IMR-90 (cell line): ENCODE results near the gene TANC2. TPM values are rescaled to one million over a fixed set of nuclear protein-coding genes. Genes with fewer than 3 reads are reported as not detected.

Experiments
- ATAC-seq: fragments of 200-7000 bp; cut with Tn5 transposase; 2 replicates; pipeline ENCODE4 v1.9.1; 2020; ENCODE audit warnings: low read depth, mild to moderate bottlenecking, moderate library complexity
- Bru-seq: library from RNA; stranded (reverse); fragments of 400-500 nt; gene quantifications from one replicate; lab custom pipeline; 2021; lab: Mats Ljungman, UMichigan
- BruChase-seq, 2 experiments: library from RNA; stranded (reverse); fragments of 400-500 nt; gene quantifications; one replicate each; lab custom pipeline; 2021; lab: Mats Ljungman, UMichigan
- BruUV-seq: library from RNA; stranded (reverse); fragments of 400-500 nt; replicated peaks from 2 replicates; lab custom pipeline; 2021; lab: Mats Ljungman, UMichigan
- CTCF ChIA-PET: fragments of 300-600 bp; formaldehyde crosslinking; extraction: SDS; loops from one replicate; lab custom pipeline; 2021; ENCODE audit warnings: antibody characterized with exemption; lab: Yijun Ruan, JAX
- POLR2A ChIA-PET: fragments of 300-600 bp; sonication (Branson Sonifier 250); formaldehyde crosslinking; loops from one replicate; lab custom pipeline; 2022; ENCODE audit warnings: antibody characterized with exemption; ENCODE audit not compliant: unreplicated experiment; lab: Charles Lee
- DNase-seq: peaks from one replicate; pipeline ENCODE4 v3.0.0; 2013
- H2AFZ ChIP-seq: replicated peaks from 2 replicates; pipeline ENCODE3; 2013; ENCODE audit warnings: low read length, mild to moderate bottlenecking; ENCODE audit not compliant: poor library complexity
- H2AK5ac ChIP-seq: 2 replicates; pipeline ENCODE4 v1.6.1; 2013; ENCODE audit warnings: low read depth, low read length, inconsistent platforms
- H2AK9ac ChIP-seq: replicated peaks from 2 replicates; pipeline ENCODE3; 2013; ENCODE audit warnings: mild to moderate bottlenecking, low read depth, low read length, moderate library complexity; ENCODE audit not compliant: poor library complexity
- H2BK120ac ChIP-seq: 2 replicates; pipeline ENCODE4 v1.6.1; 2013; ENCODE audit warnings: low read depth, low read length, inconsistent platforms
- H2BK15ac ChIP-seq: 3 replicates; pipeline ENCODE4 v1.6.1; 2013; ENCODE audit warnings: low read depth, low read length, inconsistent platforms
- H2BK20ac ChIP-seq: 2 replicates; pipeline ENCODE4 v1.6.1; 2013; ENCODE audit warnings: low read depth, mild to moderate bottlenecking, inconsistent platforms, low read length, moderate library complexity
- H2BK5ac ChIP-seq: 2 replicates; pipeline ENCODE4 v1.6.1; 2013; ENCODE audit warnings: mild to moderate bottlenecking, low read depth, low read length, inconsistent platforms; ENCODE audit not compliant: poor library complexity, severe bottlenecking
- H3K14ac ChIP-seq: replicated peaks from 2 replicates; pipeline ENCODE4 v1.6.1; 2013; ENCODE audit warnings: low read depth, low read length, inconsistent platforms
- H3K18ac ChIP-seq: 2 replicates; pipeline ENCODE4 v1.6.1; 2013; ENCODE audit warnings: low read depth, low read length, control low read depth
- H3K23ac ChIP-seq: 2 replicates; pipeline ENCODE4 v1.6.1; 2013; ENCODE audit warnings: low read depth, low read length, inconsistent platforms
- H3K27ac ChIP-seq: 2 replicates; pipeline ENCODE4 v1.5.1; 2013; ENCODE audit warnings: mild to moderate bottlenecking, control low read depth, low read length; ENCODE audit not compliant: insufficient read depth
- H3K27me3 ChIP-seq: 2 replicates; pipeline ENCODE4 v1.6.1; 2013; ENCODE audit warnings: low read length; ENCODE audit not compliant: control insufficient read depth, insufficient read depth
- H3K36me3 ChIP-seq: 2 replicates; pipeline ENCODE4 v1.6.1; 2013; ENCODE audit warnings: low read length, mixed read lengths; ENCODE audit not compliant: control insufficient read depth, insufficient read depth
- H3K4ac ChIP-seq: 2 replicates; pipeline ENCODE4 v1.6.1; 2013; ENCODE audit warnings: low read depth, low read length, inconsistent platforms
- H3K4me1 ChIP-seq: 2 replicates; pipeline ENCODE4 v1.6.1; 2013; ENCODE audit warnings: low read length, mixed read lengths; ENCODE audit not compliant: control insufficient read depth, insufficient read depth
- H3K4me2 ChIP-seq: 2 replicates; pipeline ENCODE4 v1.6.1; 2013; ENCODE audit warnings: low read depth, mild to moderate bottlenecking, control low read depth, low read length, moderate library complexity
- H3K4me3 ChIP-seq: 2 replicates; pipeline ENCODE4 v1.5.1; 2013; ENCODE audit warnings: low read depth, mild to moderate bottlenecking, control low read depth, low read length, moderate library complexity; ENCODE audit not compliant: insufficient read depth
- H3K56ac ChIP-seq: 2 replicates; pipeline ENCODE4 v1.6.1; 2013; ENCODE audit warnings: low read length, inconsistent platforms; ENCODE audit not compliant: insufficient read depth; ENCODE audit errors: extremely low read depth
- H3K79me1 ChIP-seq, 2 experiments: 2 replicates each; pipeline ENCODE4 v1.6.1; 2013; ENCODE audit warnings: low read length in 2 of 2, inconsistent platforms in 1 of 2, low read depth in 1 of 2
- H3K9ac ChIP-seq: 2 replicates; pipeline ENCODE4 v1.6.1; 2013; ENCODE audit warnings: low read depth, low read length, control low read depth
- H3K9me1 ChIP-seq: 2 replicates; pipeline ENCODE4 v1.6.1; 2013; ENCODE audit warnings: low read length, inconsistent platforms; ENCODE audit not compliant: insufficient read depth
- H3K9me3 ChIP-seq: 2 replicates; pipeline ENCODE4 v1.6.1; 2013; ENCODE audit warnings: low read length; ENCODE audit not compliant: control insufficient read depth, insufficient read depth
- H4K20me1 ChIP-seq: 2 replicates; pipeline ENCODE4 v1.6.1; 2013; ENCODE audit warnings: low read length, inconsistent platforms; ENCODE audit not compliant: insufficient read depth
- H4K5ac ChIP-seq: 2 replicates; pipeline ENCODE4 v1.6.1; 2013; ENCODE audit warnings: mild to moderate bottlenecking, low read depth, low read length, control low read depth
- H4K8ac ChIP-seq, 2 experiments: 2 replicates each; pipeline ENCODE4 v1.6.1; 2013; ENCODE audit warnings: low read depth in 2 of 2, low read length in 2 of 2, control low read depth in 1 of 2, inconsistent platforms in 1 of 2
- H4K91ac ChIP-seq: 2 replicates; pipeline ENCODE4 v1.6.1; 2013; ENCODE audit warnings: low read depth, low read length, inconsistent platforms; ENCODE audit not compliant: insufficient read depth
- BHLHE40 ChIP-seq: fragments of 150-350 bp; IDR thresholded peaks from 2 replicates; pipeline ENCODE4 v1.6.1; 2016; ENCODE audit warnings: mild to moderate bottlenecking, low read depth, low read length
- MAFK ChIP-seq: IDR thresholded peaks from 2 replicates; pipeline ENCODE4 v1.6.1; 2012; ENCODE audit warnings: low read depth, low read length, improper control_type of control experiment
- MAZ ChIP-seq: IDR thresholded peaks from 2 replicates; pipeline ENCODE4 v1.6.1; 2012; ENCODE audit warnings: low read depth, mild to moderate bottlenecking, low read length, improper control_type of control experiment, moderate library complexity, borderline replicate concordance
- MXI1 ChIP-seq: IDR thresholded peaks from 2 replicates; pipeline ENCODE4 v1.6.1; 2012; ENCODE audit warnings: low read depth, mild to moderate bottlenecking, low read length, moderate library complexity, borderline replicate concordance
- POLR2A ChIP-seq: IDR thresholded peaks from 2 replicates; pipeline ENCODE4 v1.6.1; 2012; ENCODE audit warnings: mild to moderate bottlenecking, low read depth, low read length
- whole genome bisulfite sequencing, 2 experiments: methylation state at CpG; one replicate each; pipeline versions ENCODE4 v1.1.5 to v1.1.7; 2013; ENCODE audit warnings: missing lambda C conversion rate in 2 of 2; ENCODE audit not compliant: insufficient read length in 1 of 2; ENCODE audit errors: extremely low coverage in 2 of 2; 5-methylcytosine and 5-hydroxymethylcytosine counted together
- dilution Hi-C: fragments of 300-500 bp; cut with HindIII; formaldehyde crosslinking; loops from one replicate; pipeline ENCODE4 v1.14.3; 2018; ENCODE audit warnings: low sequenced_read_pairs; ENCODE audit not compliant: unreplicated experiment
- in situ Hi-C: fragments of 300-500 bp; cut with MboI; formaldehyde crosslinking; loops from 3 replicates; pipeline ENCODE4 v1.14.3; 2019; ENCODE audit warnings: low sequenced_read_pairs, inconsistent platforms, mixed read lengths
- intact Hi-C: fragments of 100-400 bp; cut with micrococcal nuclease; formaldehyde crosslinking; loops from 2 replicates; pipeline ENCODE4 v1.10.0; 2022
- long read RNA-seq: library from polyadenylated mRNA; unstranded; transcript quantifications from one replicate; pipeline ENCODE4 v2.0.0, GENCODE V29; 2021; ENCODE audit not compliant: unreplicated experiment
- polyA plus RNA-seq, 3 experiments: library from polyadenylated mRNA; depleted of rRNA; stranded (reverse); fragments of >200 nt; gene quantifications; 2 replicates each; pipeline ENCODE4 v1.2.3, GENCODE V29; 2012; ENCODE audit warnings: low replicate concordance in 1 of 3
- total RNA-seq: library from RNA; depleted of rRNA; stranded (reverse); fragments of >200 nt; gene quantifications from 2 replicates; pipeline ENCODE4 v1.2.3, GENCODE V29; 2012; rRNA removed
- TF ChIP-seq, protein P1 (sequence below): fragments of 150-350 bp; IDR thresholded peaks from 2 replicates; pipeline ENCODE4 v1.6.1; 2017; ENCODE audit warnings: mild to moderate bottlenecking, antibody characterized with exemption, low read length, low read depth

Gene TANC2
- total RNA-seq (40.0 and 41.4 TPM in 2 replicates), polyA plus RNA-seq (2012; rRNA removed) (18.5 and 20.6 TPM in 2 replicates), Bru-seq, nascent RNA (percentile 95 among the genes with signal in this experiment), BruChase-seq, experiment 1, labeled RNA remaining after a 6-hour chase (percentile 74 among the genes with signal in this experiment), BruChase-seq, experiment 2, labeled RNA remaining after a 2-hour chase (percentile 83 among the genes with signal in this experiment)
- 3.9 and 6.7 TPM in 2 replicates for polyA plus RNA-seq (2012; cell fraction: cytosol; rRNA removed)
- polyA plus RNA-seq (2012; cell fraction: nucleus; rRNA removed; ENCODE audit: low replicate concordance), result 14.4 and 33.2 TPM in 2 replicates
- long read RNA-seq, partial matches to known transcripts, result 0 of 11 reads
- long read RNA-seq, other reads (novel, unspliced or antisense), result 11 of 11 reads

DNA sequence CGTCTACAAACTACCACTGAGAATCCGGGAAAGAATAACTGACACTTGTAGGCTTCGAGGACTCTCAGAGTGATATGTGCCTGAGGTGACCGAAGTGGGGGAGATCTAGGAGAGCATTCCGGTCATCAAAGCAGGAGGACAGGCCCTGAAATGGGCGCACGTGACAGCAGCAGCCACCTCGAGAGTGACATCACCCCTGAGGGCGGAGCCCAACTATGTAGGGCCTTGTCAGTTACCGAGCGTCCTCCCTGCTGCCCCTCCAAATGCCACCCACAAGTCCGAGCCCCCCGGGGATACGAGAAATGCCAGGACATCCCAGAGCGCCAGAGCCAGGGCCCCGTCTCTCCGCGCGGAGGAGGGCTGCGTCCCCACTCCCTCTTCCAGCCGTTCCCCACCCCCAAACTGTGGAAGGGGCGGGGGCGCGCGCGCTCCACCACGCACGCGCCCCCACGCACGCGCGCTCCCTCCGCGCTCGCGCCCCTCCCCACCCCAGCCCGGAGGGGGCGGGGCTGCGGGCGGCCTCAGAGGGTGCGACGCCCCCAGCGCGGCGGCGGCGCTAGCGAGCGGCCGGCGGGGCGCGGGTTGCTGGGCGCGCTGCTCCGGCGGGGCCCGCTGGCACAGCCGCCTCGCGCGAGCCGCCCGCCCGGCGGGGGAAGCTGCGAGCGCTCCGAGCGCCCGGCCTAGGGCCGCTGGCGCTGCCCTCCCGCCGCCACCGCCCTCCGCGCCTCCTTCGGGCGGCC lies at the start of gene TANC2:
Gene TANC2, plus strand, starts transcription at position 550 of the 740 bp plus-strand sequence. CDS start 43,325 bp downstream, outside the sequence.
- dilution Hi-C loops, result no loop called here
- DNase-seq, result peak; percentile 81
- peak within 1 kb of the TSS; percentile 95 for H3K27ac ChIP-seq
- peaks cover 0 to 19% of the 10 kb centered on the region in 2 experiments; a peak in 3 of 4 replicates for H3K79me1 ChIP-seq
- peaks cover 2% of the 10 kb centered on the region; the same call in 1 of the 2 replicates for H3K9me1 ChIP-seq
- H2BK15ac ChIP-seq, result peak within 1 kb of the TSS; percentile 55
- peak; percentile 95 for TF ChIP-seq MAZ
- no peak for TF ChIP-seq MAFK
- TF ChIP-seq POLR2A, result no peak; the same call in none of the 2 replicates
- TF ChIP-seq MXI1, result peak; percentile 3; the same call in 1 of the 2 replicates
- TF ChIP-seq, protein P1, sequence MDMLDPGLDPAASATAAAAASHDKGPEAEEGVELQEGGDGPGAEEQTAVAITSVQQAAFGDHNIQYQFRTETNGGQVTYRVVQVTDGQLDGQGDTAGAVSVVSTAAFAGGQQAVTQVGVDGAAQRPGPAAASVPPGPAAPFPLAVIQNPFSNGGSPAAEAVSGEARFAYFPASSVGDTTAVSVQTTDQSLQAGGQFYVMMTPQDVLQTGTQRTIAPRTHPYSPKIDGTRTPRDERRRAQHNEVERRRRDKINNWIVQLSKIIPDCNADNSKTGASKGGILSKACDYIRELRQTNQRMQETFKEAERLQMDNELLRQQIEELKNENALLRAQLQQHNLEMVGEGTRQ, result peak; percentile 92
- peak; percentile 94 for TF ChIP-seq BHLHE40
- H3K18ac ChIP-seq, result peak within 1 kb of the TSS; percentile 86
- peak within 1 kb of the TSS; percentile 99 for H2AFZ ChIP-seq
- H3K4ac ChIP-seq, result peak within 1 kb of the TSS; percentile 81
- peak within 1 kb of the TSS; percentile 83 for H2AK5ac ChIP-seq
- intact Hi-C loops, result loop anchor here (5.0 kb wide), 3 partner anchors 204 to 414 kb away; partner anchors contain the start of gene MRC2
- peak within 1 kb of the TSS; percentile 50 for H3K14ac ChIP-seq
- WGBS, 2 experiments, result 7% methylated on average over 2 of the region's 81 CpGs; no CpG with 5 or more reads in 1 of the 2 experiments
- peak within 1 kb of the TSS; percentile 95 for H4K5ac ChIP-seq
- H3K9me3 ChIP-seq, result no peaks in the 10 kb centered on the region
- peak; percentile 88 for ATAC-seq
- peak within 1 kb of the TSS; percentile 79 for H3K56ac ChIP-seq
- ChIA-PET POLR2A (interaction anchor here (0.5 to 0.6 kb wide), 2 partner anchors 245 to 1245 kb away, joined by 3 to 8 read pairs; no protein-coding TSS in a partner anchor), CTCF (interaction anchor here (0.5 to 0.8 kb wide), 2 partner anchors 251 to 261 kb away, joined by 3 to 4 read pairs; no protein-coding TSS in a partner anchor)
- BruUV-seq, result no TSS peak
- no peaks in the 10 kb centered on the region for H3K27me3 ChIP-seq
- peak within 1 kb of the TSS; percentile 91 for H2BK5ac ChIP-seq
- peak within 1 kb of the TSS; percentile 92 for H2AK9ac ChIP-seq
- peak within 1 kb of the TSS; percentile 50 for H2BK20ac ChIP-seq
- H3K23ac ChIP-seq, result peak within 1 kb of the TSS; percentile 97
- H4K20me1 ChIP-seq, result peaks cover 16% of the 10 kb centered on the region; the same call in 1 of the 2 replicates
- peak within 1 kb of the TSS; percentile 53 to 79 for H4K8ac ChIP-seq
- H3K4me2 ChIP-seq, result peak within 1 kb of the TSS; percentile 91
- H3K36me3 ChIP-seq, result no peaks in the 10 kb centered on the region
- peaks cover 12% of the 10 kb centered on the region for H3K4me1 ChIP-seq
- H3K9ac ChIP-seq, result peak within 1 kb of the TSS; percentile 95
- H2BK120ac ChIP-seq, result peak within 1 kb of the TSS; percentile 72
- peak within 1 kb of the TSS; percentile 90 for H3K4me3 ChIP-seq
- H4K91ac ChIP-seq, result peak within 1 kb of the TSS; percentile 89
- in situ Hi-C loops, result loop anchor here (5.0 kb wide), 1 partner anchor 259 kb away; no protein-coding TSS in a partner anchor
